Endodermal cell (in vitro differentiated cells): ENCODE results near the gene SPATA7. TPM values are rescaled to one million over a fixed set of nuclear protein-coding genes. Genes with fewer than 3 reads are reported as not detected.

ENCODE experiments used
- DNase-seq: peaks from one replicate; pipeline ENCODE4 v3.0.0-alpha.2; 2017
- H3K27ac ChIP-seq: 2 replicates; pipeline ENCODE4 v1.5.1; 2013; ENCODE audit warnings: mild to moderate bottlenecking, low read depth, low read length, moderate library complexity
- H3K27me3 ChIP-seq: 2 replicates; pipeline ENCODE4 v1.6.1; 2013; ENCODE audit warnings: mild to moderate bottlenecking, low read length, moderate library complexity; ENCODE audit not compliant: insufficient read depth, control insufficient read depth, poor library complexity, severe bottlenecking
- H3K36me3 ChIP-seq: 2 replicates; pipeline ENCODE4 v1.7.0; 2013; ENCODE audit warnings: mild to moderate bottlenecking, low read length, moderate library complexity; ENCODE audit not compliant: control insufficient read depth, insufficient read depth
- H3K4me1 ChIP-seq: one replicate; pipeline ENCODE4 v1.7.0; 2013; ENCODE audit warnings: low read length; ENCODE audit not compliant: control insufficient read depth, insufficient read depth
- H3K4me3 ChIP-seq: 2 replicates; pipeline ENCODE4 v1.5.1; 2013; ENCODE audit warnings: mild to moderate bottlenecking, low read length, moderate library complexity
- H3K9ac ChIP-seq: 2 replicates; pipeline ENCODE4 v1.6.1; 2013; ENCODE audit warnings: mild to moderate bottlenecking, low read length, moderate library complexity; ENCODE audit not compliant: poor library complexity, severe bottlenecking; ENCODE audit errors: extremely low read depth
- H3K9me3 ChIP-seq: 2 replicates; pipeline ENCODE4 v1.6.1; 2013; ENCODE audit warnings: mild to moderate bottlenecking, low read length, moderate library complexity; ENCODE audit not compliant: control insufficient read depth
- H3K27ac Mint-ChIP-seq: 2 replicates; pipeline ENCODE4 v1.8.0; 2020; ENCODE audit warnings: mixed read lengths
- H3K27me3 Mint-ChIP-seq: 2 replicates; pipeline ENCODE4 v1.8.0; 2021; ENCODE audit warnings: mild to moderate bottlenecking, mixed read lengths; ENCODE audit not compliant: insufficient read depth
- H3K36me3 Mint-ChIP-seq: 2 replicates; pipeline ENCODE4 v1.8.0; 2020; ENCODE audit warnings: low read depth, mixed read lengths
- H3K4me1 Mint-ChIP-seq: 2 replicates; pipeline ENCODE4 v1.8.0; 2020; ENCODE audit warnings: mixed read lengths
- H3K4me3 Mint-ChIP-seq: 2 replicates; pipeline ENCODE4 v1.8.0; 2020; ENCODE audit warnings: mild to moderate bottlenecking, moderate library complexity, mixed read lengths
- H3K9me3 Mint-ChIP-seq: 2 replicates; pipeline ENCODE4 v1.8.0; 2020; ENCODE audit warnings: mild to moderate bottlenecking, mixed read lengths
- WGBS, 2 experiments: methylation state at CpG; one replicate each; pipeline versions ENCODE4 v1.1.5 to v1.1.7; 2013; ENCODE audit warnings: missing lambda C conversion rate in 2 of 2, mixed read lengths in 1 of 2; ENCODE audit not compliant: insufficient coverage in 1 of 2, insufficient read length in 1 of 2; 5-methylcytosine and 5-hydroxymethylcytosine counted together
- total RNA-seq, 2 donors: library from RNA; stranded (reverse); fragmentation: NEBNext Ultra II Directional in 1 of 2; extraction: Animal tissue kit (Norgen Biotek cat#: 25700) in 1 of 2; gene quantifications; 2 replicates in 1 of 2; 3 replicates in 1 of 2; pipeline ENCODE4 v1.2.1, GENCODE V29; 2021
- TF ChIP-seq, protein P1 (sequence below): fragments of 200-600 bp; sonication (generic); conservative IDR thresholded peaks from 2 replicates; pipeline ENCODE4 v1.5.0; 2021; ENCODE audit warnings: antibody characterized with exemption, mild to moderate bottlenecking

Gene SPATA7
- total RNA-seq, 2 donors from 2014 or later = 20.6 to 47.0 TPM

DNA sequence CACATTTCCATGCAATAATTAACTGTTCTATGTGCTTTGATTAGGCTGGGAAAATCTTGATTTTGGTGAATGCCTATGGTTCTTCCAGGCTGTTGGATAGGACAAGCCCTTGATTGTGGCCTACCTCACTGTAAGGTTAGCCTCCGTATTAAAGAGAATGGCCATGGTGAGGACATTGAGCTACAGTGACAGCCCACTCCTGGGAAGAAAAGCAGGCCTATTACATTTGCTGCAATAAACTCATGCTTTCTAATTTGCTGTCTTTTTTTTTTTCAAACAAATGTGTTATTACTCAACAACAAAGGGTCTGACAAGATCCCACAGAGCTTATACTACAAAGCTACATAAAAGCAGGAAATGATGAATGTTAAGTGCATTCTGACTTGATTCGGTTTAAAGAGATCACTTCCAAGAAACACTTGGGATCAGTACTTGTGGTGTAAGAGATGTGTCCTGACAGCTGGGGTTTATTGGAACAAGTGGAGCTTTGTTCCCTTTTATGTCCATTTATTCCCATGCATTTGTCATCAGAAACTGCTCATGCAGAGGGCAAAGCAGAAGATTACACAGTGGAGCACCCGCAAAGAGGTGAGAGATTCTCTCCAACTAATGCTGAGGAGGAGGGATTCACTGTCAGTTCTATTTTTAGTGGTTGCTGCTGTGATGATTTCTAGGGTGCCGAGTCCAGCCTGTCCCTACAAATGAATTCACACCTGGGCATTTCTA lies 33.3 kb upstream of the SPATA7 start:
- Histone ChIP-seq H3K9ac (no peak overlapping the region), H3K27ac (no peak overlapping the region), H3K9me3 (no peaks in the 10 kb centered on the region), H3K4me1 (no peaks in the 10 kb centered on the region), H3K36me3 (no peaks in the 10 kb centered on the region), H3K4me3 (no peak overlapping the region), H3K27me3 (peaks cover 2% of the 10 kb centered on the region)
- WGBS, 2 experiments = 90 to 93% methylated on average over 3 to 4 of the region's 4 CpGs
- TF ChIP-seq, protein P1, sequence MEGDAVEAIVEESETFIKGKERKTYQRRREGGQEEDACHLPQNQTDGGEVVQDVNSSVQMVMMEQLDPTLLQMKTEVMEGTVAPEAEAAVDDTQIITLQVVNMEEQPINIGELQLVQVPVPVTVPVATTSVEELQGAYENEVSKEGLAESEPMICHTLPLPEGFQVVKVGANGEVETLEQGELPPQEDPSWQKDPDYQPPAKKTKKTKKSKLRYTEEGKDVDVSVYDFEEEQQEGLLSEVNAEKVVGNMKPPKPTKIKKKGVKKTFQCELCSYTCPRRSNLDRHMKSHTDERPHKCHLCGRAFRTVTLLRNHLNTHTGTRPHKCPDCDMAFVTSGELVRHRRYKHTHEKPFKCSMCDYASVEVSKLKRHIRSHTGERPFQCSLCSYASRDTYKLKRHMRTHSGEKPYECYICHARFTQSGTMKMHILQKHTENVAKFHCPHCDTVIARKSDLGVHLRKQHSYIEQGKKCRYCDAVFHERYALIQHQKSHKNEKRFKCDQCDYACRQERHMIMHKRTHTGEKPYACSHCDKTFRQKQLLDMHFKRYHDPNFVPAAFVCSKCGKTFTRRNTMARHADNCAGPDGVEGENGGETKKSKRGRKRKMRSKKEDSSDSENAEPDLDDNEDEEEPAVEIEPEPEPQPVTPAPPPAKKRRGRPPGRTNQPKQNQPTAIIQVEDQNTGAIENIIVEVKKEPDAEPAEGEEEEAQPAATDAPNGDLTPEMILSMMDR = no peak
- H3K36me3 Mint-ChIP-seq = no peaks in the 10 kb centered on the region
- H3K4me3 Mint-ChIP-seq = no peak overlapping the region
- peaks cover 4% of the 10 kb centered on the region for H3K27me3 Mint-ChIP-seq
- DNase-seq = no peak
- H3K4me1 Mint-ChIP-seq = no peaks in the 10 kb centered on the region
- H3K27ac Mint-ChIP-seq = no peak overlapping the region
- no peaks in the 10 kb centered on the region for H3K9me3 Mint-ChIP-seq

DNA sequence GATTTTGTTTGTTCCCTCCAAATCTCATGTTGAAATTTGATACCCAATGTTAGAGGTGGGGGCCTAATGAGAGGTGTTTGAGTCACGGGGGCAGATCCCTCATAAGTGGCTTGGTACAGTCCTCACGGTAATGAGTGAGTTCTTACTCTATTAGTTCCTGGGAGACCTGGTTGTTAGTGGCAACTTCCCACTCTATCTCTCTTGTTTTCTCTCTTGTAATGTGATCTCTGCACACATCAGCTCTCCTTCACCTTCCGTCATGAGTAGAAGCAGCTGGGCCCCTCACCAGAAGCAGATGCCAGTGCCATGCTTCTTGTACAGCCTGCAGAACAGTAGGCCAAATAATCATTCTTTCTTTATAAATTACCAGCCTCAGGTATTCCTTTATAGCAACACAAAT lies 32.8 kb upstream of the SPATA7 start:
- no peak for DNase-seq
- Mint-ChIP-seq H3K27me3 (peaks cover 9% of the 10 kb centered on the region), H3K27ac (no peak overlapping the region), H3K36me3 (no peaks in the 10 kb centered on the region), H3K4me3 (no peak overlapping the region), H3K4me1 (no peaks in the 10 kb centered on the region), H3K9me3 (peaks cover 3% of the 10 kb centered on the region)
- Histone ChIP-seq H3K27ac (no peak overlapping the region), H3K9ac (no peak overlapping the region), H3K9me3 (no peaks in the 10 kb centered on the region), H3K27me3 (peaks cover 8% of the 10 kb centered on the region), H3K4me3 (no peak overlapping the region), H3K4me1 (no peaks in the 10 kb centered on the region), H3K36me3 (no peaks in the 10 kb centered on the region)
- TF ChIP-seq, protein P1 = no peak
- WGBS, 2 experiments = 92 to 94% methylated on average over 3 of the region's 3 CpGs

DNA sequence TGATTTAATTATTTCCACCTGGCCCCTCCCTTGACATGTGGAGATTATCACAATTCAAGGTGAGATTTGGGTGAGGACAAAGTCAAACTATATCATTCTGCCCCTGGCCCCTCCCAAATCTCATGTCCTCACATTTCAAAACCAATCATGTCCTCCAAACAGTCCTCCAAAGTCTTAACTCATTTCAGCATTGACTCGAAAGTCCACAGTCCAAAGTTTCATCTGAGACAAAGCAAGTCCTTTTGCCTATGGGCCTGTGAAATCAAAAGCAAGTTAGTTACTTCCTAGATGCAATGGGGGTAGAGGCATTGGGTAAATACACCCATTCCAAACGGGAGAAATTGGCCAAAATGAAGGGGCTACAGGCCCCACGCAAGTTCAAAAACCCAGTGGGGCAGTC lies 31.1 kb upstream of the SPATA7 start:
- Mint-ChIP-seq H3K36me3 (no peaks in the 10 kb centered on the region), H3K9me3 (peaks cover 5% of the 10 kb centered on the region), H3K27ac (no peak overlapping the region), H3K4me3 (no peak overlapping the region), H3K27me3 (peaks cover 26% of the 10 kb centered on the region), H3K4me1 (no peaks in the 10 kb centered on the region)
- no peaks in the 10 kb centered on the region for H3K9me3 ChIP-seq
- no peak for DNase-seq
- H3K36me3 ChIP-seq = no peaks in the 10 kb centered on the region
- H3K9ac ChIP-seq = no peak overlapping the region
- WGBS, 2 experiments = 86 to 94% methylated on average over 2 to 3 of the region's 3 CpGs
- peaks cover 25% of the 10 kb centered on the region for H3K27me3 ChIP-seq
- TF ChIP-seq, protein P1 = no peak
- no peak overlapping the region for H3K4me3 ChIP-seq
- no peaks in the 10 kb centered on the region for H3K4me1 ChIP-seq
- no peak overlapping the region for H3K27ac ChIP-seq
